Mesendoderm (in vitro differentiated cells): ENCODE measurements around the gene DENND2C.

Source experiments
- DNase-seq: peaks from one replicate; pipeline ENCODE4 v3.0.0; 2013
- H2AK5ac ChIP-seq: 2 replicates; pipeline ENCODE4 v1.6.1; 2013; ENCODE audit warnings: low read length, inconsistent platforms
- H2BK120ac ChIP-seq: 2 replicates; pipeline ENCODE4 v1.6.1; 2013; ENCODE audit warnings: low read depth, mild to moderate bottlenecking, low read length, moderate library complexity, mixed read lengths
- H2BK15ac ChIP-seq: replicated peaks from 2 replicates; pipeline ENCODE4 v1.6.1; 2013; ENCODE audit warnings: low read depth, mild to moderate bottlenecking, moderate library complexity
- H2BK5ac ChIP-seq: 2 replicates; pipeline ENCODE4 v1.6.1; 2013; ENCODE audit warnings: low read length, inconsistent platforms
- H3K18ac ChIP-seq: 2 replicates; pipeline ENCODE4 v1.6.1; 2013; ENCODE audit warnings: mild to moderate bottlenecking, low read length, mixed read lengths
- H3K23ac ChIP-seq: one replicate; pipeline ENCODE4 v1.6.1; 2013; ENCODE audit warnings: low read length
- H3K27ac ChIP-seq: 2 replicates; pipeline ENCODE4 v1.5.1; 2013; ENCODE audit warnings: low read depth, mild to moderate bottlenecking, inconsistent platforms, low read length, moderate library complexity
- H3K27me3 ChIP-seq: 2 replicates; pipeline ENCODE4 v1.6.1; 2013; ENCODE audit warnings: low read length, control low read depth, mild to moderate bottlenecking, inconsistent platforms; ENCODE audit not compliant: insufficient read depth, poor library complexity
- H3K36me3 ChIP-seq: 2 replicates; pipeline ENCODE4 v1.6.1; 2013; ENCODE audit warnings: low read length, inconsistent platforms; ENCODE audit not compliant: control insufficient read depth, insufficient read depth
- H3K4ac ChIP-seq: one replicate; pipeline ENCODE4 v1.6.1; 2013; ENCODE audit warnings: low read depth, mild to moderate bottlenecking, low read length, moderate library complexity
- H3K4me1 ChIP-seq: 2 replicates; pipeline ENCODE4 v1.6.1; 2013; ENCODE audit warnings: low read depth, low read length, inconsistent platforms; ENCODE audit not compliant: control insufficient read depth
- H3K4me2 ChIP-seq: 2 replicates; pipeline ENCODE4 v1.6.1; 2013; ENCODE audit warnings: low read length
- H3K4me3 ChIP-seq: 2 replicates; pipeline ENCODE4 v1.5.1; 2013; ENCODE audit warnings: mild to moderate bottlenecking, low read length
- H3K56ac ChIP-seq: one replicate; pipeline ENCODE4 v1.6.1; 2013; ENCODE audit warnings: low read length
- H3K79me1 ChIP-seq: 2 replicates; pipeline ENCODE4 v1.6.1; 2013; ENCODE audit warnings: low read length, inconsistent platforms
- H3K79me2 ChIP-seq: 2 replicates; pipeline ENCODE4 v1.6.1; 2013; ENCODE audit warnings: mild to moderate bottlenecking, low read length; ENCODE audit not compliant: control insufficient read depth, insufficient read depth
- H3K9ac ChIP-seq: 2 replicates; pipeline ENCODE4 v1.6.1; 2013; ENCODE audit warnings: low read length, inconsistent platforms
- H4K5ac ChIP-seq: one replicate; pipeline ENCODE4 v1.6.1; 2013; ENCODE audit warnings: low read length
- H4K8ac ChIP-seq: one replicate; pipeline ENCODE4 v1.6.1; 2013; ENCODE audit warnings: low read depth, mild to moderate bottlenecking, control low read depth, low read length, moderate library complexity
- WGBS: extraction: QIAGEN DNeasy Blood & Tissue Kit; methylation state at CpG from one replicate; pipeline ENCODE4 v1.1.7; 2013; ENCODE audit warnings: low lambda C conversion rate, missing lambda C conversion rate; ENCODE audit not compliant: insufficient coverage; ENCODE audit errors: extremely low coverage; 5-methylcytosine and 5-hydroxymethylcytosine counted together

DENND2C gene

GRCh38 chr1:114610546-114611245 lies 59.2 kb downstream of the DENND2C start:
- no peak overlapping the region for H3K4me2 ChIP-seq
- DNase-seq: no peak
- no peaks in the 10 kb centered on the region for H3K27me3 ChIP-seq
- H2AK5ac ChIP-seq: no peak overlapping the region
- no peak overlapping the region for H3K9ac ChIP-seq
- no peak overlapping the region for H3K27ac ChIP-seq
- H3K79me2 ChIP-seq: no peaks in the 10 kb centered on the region
- H3K4ac ChIP-seq: no peak overlapping the region
- no peaks in the 10 kb centered on the region for H3K36me3 ChIP-seq
- no peaks in the 10 kb centered on the region for H3K79me1 ChIP-seq
- no peak overlapping the region for H2BK5ac ChIP-seq
- no peak overlapping the region for H3K23ac ChIP-seq
- H4K8ac ChIP-seq: no peak overlapping the region
- no peaks in the 10 kb centered on the region for H3K4me1 ChIP-seq
- H3K56ac ChIP-seq: no peak overlapping the region
- H3K18ac ChIP-seq: no peak overlapping the region
- no peak overlapping the region for H3K4me3 ChIP-seq
- H4K5ac ChIP-seq: no peak overlapping the region
- no peak overlapping the region for H2BK15ac ChIP-seq
- H2BK120ac ChIP-seq: no peak overlapping the region
- no CpG with 5 or more reads among the region's 9 CpGs for WGBS

- H4K8ac ChIP-seq: no peak overlapping the region
- DNase-seq: no peak
- H2BK5ac ChIP-seq: no peak overlapping the region
- H3K4me3 ChIP-seq: no peak overlapping the region
- H3K27me3 ChIP-seq: no peaks in the 10 kb centered on the region
- no peak overlapping the region for H3K9ac ChIP-seq
- no peak overlapping the region for H3K4me2 ChIP-seq
- no peaks in the 10 kb centered on the region for H3K79me2 ChIP-seq
- no peak overlapping the region for H3K56ac ChIP-seq
- no peak overlapping the region for H2BK120ac ChIP-seq
- no peak overlapping the region for H3K18ac ChIP-seq
- H2AK5ac ChIP-seq: no peak overlapping the region
- H3K23ac ChIP-seq: no peak overlapping the region
- no peak overlapping the region for H3K27ac ChIP-seq
- H3K36me3 ChIP-seq: no peaks in the 10 kb centered on the region
- H3K4ac ChIP-seq: no peak overlapping the region
- no peaks in the 10 kb centered on the region for H3K79me1 ChIP-seq
- H4K5ac ChIP-seq: no peak overlapping the region
- H2BK15ac ChIP-seq: no peak overlapping the region
- WGBS: no CpG with 5 or more reads among the region's 2 CpGs
- H3K4me1 ChIP-seq: no peaks in the 10 kb centered on the region
Measured at GRCh38 chr1:114609826-114610225, 60.0 kb downstream of the DENND2C start.

- no peak overlapping the region for H3K56ac ChIP-seq
- no peak overlapping the region for H2BK5ac ChIP-seq
- H3K9ac ChIP-seq: no peak overlapping the region
- H3K36me3 ChIP-seq: no peaks in the 10 kb centered on the region
- no peaks in the 10 kb centered on the region for H3K79me2 ChIP-seq
- H3K18ac ChIP-seq: no peak overlapping the region
- DNase-seq: no peak
- H2AK5ac ChIP-seq: no peak overlapping the region
- WGBS: no CpG with 5 or more reads among the region's 3 CpGs
- no peaks in the 10 kb centered on the region for H3K4me1 ChIP-seq
- H2BK15ac ChIP-seq: no peak overlapping the region
- H4K8ac ChIP-seq: no peak overlapping the region
- no peak overlapping the region for H3K4me3 ChIP-seq
- no peaks in the 10 kb centered on the region for H3K27me3 ChIP-seq
- no peak overlapping the region for H4K5ac ChIP-seq
- no peak overlapping the region for H3K23ac ChIP-seq
- no peaks in the 10 kb centered on the region for H3K79me1 ChIP-seq
- H2BK120ac ChIP-seq: no peak overlapping the region
- H3K4me2 ChIP-seq: no peak overlapping the region
- no peak overlapping the region for H3K27ac ChIP-seq
- no peak overlapping the region for H3K4ac ChIP-seq
Measured at GRCh38 chr1:114609026-114609425, 60.8 kb downstream of the DENND2C start.

GRCh38 chr1:114607223-114607622 lies 62.6 kb downstream of the DENND2C start:
- no peaks in the 10 kb centered on the region for H3K79me2 ChIP-seq
- no peak overlapping the region for H3K4ac ChIP-seq
- no peak overlapping the region for H3K9ac ChIP-seq
- WGBS: no CpG with 5 or more reads among the region's 1 CpG
- no peak overlapping the region for H3K4me3 ChIP-seq
- H2BK5ac ChIP-seq: no peak overlapping the region
- no peaks in the 10 kb centered on the region for H3K36me3 ChIP-seq
- no peak overlapping the region for H4K5ac ChIP-seq
- H3K27ac ChIP-seq: no peak overlapping the region
- no peak overlapping the region for H2BK120ac ChIP-seq
- no peaks in the 10 kb centered on the region for H3K27me3 ChIP-seq
- no peak overlapping the region for H3K18ac ChIP-seq
- H3K4me2 ChIP-seq: no peak overlapping the region
- no peaks in the 10 kb centered on the region for H3K4me1 ChIP-seq
- no peak overlapping the region for H3K56ac ChIP-seq
- no peak overlapping the region for H4K8ac ChIP-seq
- H3K79me1 ChIP-seq: no peaks in the 10 kb centered on the region
- H2BK15ac ChIP-seq: no peak overlapping the region
- H3K23ac ChIP-seq: no peak overlapping the region
- no peak for DNase-seq
- no peak overlapping the region for H2AK5ac ChIP-seq

- no peak for DNase-seq
- Histone ChIP-seq H3K27me3 (no peaks in the 10 kb centered on the region), H3K56ac (no peak overlapping the region), H3K36me3 (no peaks in the 10 kb centered on the region), H2BK120ac (no peak overlapping the region), H3K4ac (no peak overlapping the region), H3K27ac (no peak overlapping the region), H3K79me2 (no peaks in the 10 kb centered on the region), H3K4me1 (no peaks in the 10 kb centered on the region), H3K18ac (no peak overlapping the region), H3K79me1 (no peaks in the 10 kb centered on the region), H2BK15ac (no peak overlapping the region), H3K9ac (no peak overlapping the region), H3K23ac (no peak overlapping the region), H2BK5ac (no peak overlapping the region), H3K4me3 (no peak overlapping the region), H2AK5ac (no peak overlapping the region), H3K4me2 (no peak overlapping the region), H4K5ac (no peak overlapping the region), H4K8ac (no peak overlapping the region)
- WGBS: no CpG with 5 or more reads among the region's 1 CpG
Measured at GRCh38 chr1:114597949-114598348, 71.9 kb downstream of the DENND2C start.

GRCh38 chr1:114595602-114596001 lies 74.2 kb downstream of the DENND2C start:
- H4K5ac ChIP-seq: no peak overlapping the region
- H2BK5ac ChIP-seq: no peak overlapping the region
- H3K79me2 ChIP-seq: no peaks in the 10 kb centered on the region
- H3K56ac ChIP-seq: no peak overlapping the region
- H3K23ac ChIP-seq: no peak overlapping the region
- DNase-seq: no peak
- H3K4me2 ChIP-seq: no peak overlapping the region
- no peaks in the 10 kb centered on the region for H3K79me1 ChIP-seq
- no peaks in the 10 kb centered on the region for H3K36me3 ChIP-seq
- no peak overlapping the region for H4K8ac ChIP-seq
- no peaks in the 10 kb centered on the region for H3K27me3 ChIP-seq
- H3K4ac ChIP-seq: no peak overlapping the region
- no peak overlapping the region for H2AK5ac ChIP-seq
- H2BK120ac ChIP-seq: no peak overlapping the region
- H3K4me3 ChIP-seq: no peak overlapping the region
- no peak overlapping the region for H2BK15ac ChIP-seq
- H3K27ac ChIP-seq: no peak overlapping the region
- no peaks in the 10 kb centered on the region for H3K4me1 ChIP-seq
- H3K18ac ChIP-seq: no peak overlapping the region
- H3K9ac ChIP-seq: no peak overlapping the region
